ENCODE results near the gene GRAMD1B. TPM values are rescaled to one million over a fixed set of nuclear protein-coding genes. Genes with fewer than 3 reads are reported as not detected.

GRAMD1B gene
- polyA plus RNA-seq, 3 donors = 3.2 to 13.9 (median 3.3) TPM

DNA sequence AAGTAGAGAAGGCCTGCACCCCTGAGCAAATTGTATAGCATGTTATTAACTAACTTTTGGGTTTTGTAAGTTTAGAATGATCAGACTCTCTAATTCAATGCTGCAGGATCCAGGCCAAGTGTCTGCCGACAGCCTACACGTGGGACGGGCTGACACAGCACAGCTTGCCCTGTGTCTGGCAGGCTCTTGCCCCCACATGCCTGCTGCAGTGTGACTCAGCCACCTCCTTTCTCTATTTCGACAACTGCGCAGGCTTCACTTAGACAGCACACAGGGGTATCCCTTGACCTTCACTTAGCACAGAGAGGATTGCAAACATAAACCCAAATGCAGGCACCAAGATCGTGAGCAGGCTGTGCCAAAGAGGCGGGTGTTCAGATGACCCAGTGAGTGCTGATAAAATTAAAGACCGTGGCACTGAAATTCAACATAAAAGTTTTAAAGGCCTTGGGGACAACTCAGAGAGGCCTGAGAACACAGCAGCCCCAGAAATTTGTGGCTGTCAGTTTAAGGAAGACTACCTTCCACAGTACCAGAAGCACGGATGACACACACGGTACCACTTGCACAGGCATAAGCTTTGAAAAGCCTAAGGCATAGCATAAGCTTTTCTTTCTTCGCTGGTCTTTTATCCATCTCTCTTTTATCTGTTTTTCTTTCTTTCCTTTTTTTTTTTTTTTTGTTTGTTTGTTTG is 186.6 kb downstream of the GRAMD1B start:
- peak overlapping the region in 1 of 7 donors; percentile 27 for H3K27ac Mint-ChIP-seq
- H3K9me3 Mint-ChIP-seq = no peaks in the 10 kb centered on the region
- TF ChIP-seq, protein P1, sequence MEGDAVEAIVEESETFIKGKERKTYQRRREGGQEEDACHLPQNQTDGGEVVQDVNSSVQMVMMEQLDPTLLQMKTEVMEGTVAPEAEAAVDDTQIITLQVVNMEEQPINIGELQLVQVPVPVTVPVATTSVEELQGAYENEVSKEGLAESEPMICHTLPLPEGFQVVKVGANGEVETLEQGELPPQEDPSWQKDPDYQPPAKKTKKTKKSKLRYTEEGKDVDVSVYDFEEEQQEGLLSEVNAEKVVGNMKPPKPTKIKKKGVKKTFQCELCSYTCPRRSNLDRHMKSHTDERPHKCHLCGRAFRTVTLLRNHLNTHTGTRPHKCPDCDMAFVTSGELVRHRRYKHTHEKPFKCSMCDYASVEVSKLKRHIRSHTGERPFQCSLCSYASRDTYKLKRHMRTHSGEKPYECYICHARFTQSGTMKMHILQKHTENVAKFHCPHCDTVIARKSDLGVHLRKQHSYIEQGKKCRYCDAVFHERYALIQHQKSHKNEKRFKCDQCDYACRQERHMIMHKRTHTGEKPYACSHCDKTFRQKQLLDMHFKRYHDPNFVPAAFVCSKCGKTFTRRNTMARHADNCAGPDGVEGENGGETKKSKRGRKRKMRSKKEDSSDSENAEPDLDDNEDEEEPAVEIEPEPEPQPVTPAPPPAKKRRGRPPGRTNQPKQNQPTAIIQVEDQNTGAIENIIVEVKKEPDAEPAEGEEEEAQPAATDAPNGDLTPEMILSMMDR (IDR thresholded peaks at IDR 0.05) = no peak
- peaks cover 0 to 1% (median 0%) of the 10 kb centered on the region in 3 donors for H3K27me3 Mint-ChIP-seq (ENCODE audit: low read depth in 3 of 3)
- Histone ChIP-seq H4K20me1 (ENCODE audit: insufficient read depth, low read length) (no peaks in the 10 kb centered on the region), H3K4me3 (replicated peaks in 1 of 3; ENCODE audit: low read depth in 2 of 3, low read length in 3 of 3) (no peak overlapping the region), H3K79me2 (ENCODE audit: insufficient read depth, low read length) (no peaks in the 10 kb centered on the region), H2AFZ (ENCODE audit: insufficient read depth, low read depth, low read length, poor library complexity, severe bottlenecking) (no peak overlapping the region), H3K27me3 (ENCODE audit: control insufficient read depth in 2 of 2, insufficient read depth in 2 of 2, low read length in 2 of 2) (no peaks in the 10 kb centered on the region), H3K4me1 (ENCODE audit: control insufficient read depth in 1 of 2, insufficient read depth in 2 of 2, low read length in 2 of 2) (no peaks in the 10 kb centered on the region), H3K4me2 (replicated peaks; ENCODE audit: extremely low read depth, low read length, poor library complexity, severe bottlenecking) (no peak overlapping the region), H3K36me3 (replicated peaks in 1 of 2; ENCODE audit: control insufficient read depth in 1 of 2, insufficient read depth in 2 of 2, low read length in 2 of 2) (peaks cover 76 to 97% of the 10 kb centered on the region in 2 donors), H3K9ac (ENCODE audit: insufficient read depth, low read length, poor library complexity, severe bottlenecking) (no peak overlapping the region), H3K9me3 (replicated peaks in 1 of 2; ENCODE audit: control insufficient read depth in 1 of 2, insufficient read depth in 1 of 2, low read length in 2 of 2) (no peaks in the 10 kb centered on the region), H3K27ac (ENCODE audit: low read depth in 1 of 2, low read length in 2 of 2) (no peak overlapping the region)
- 92% methylated on average over 9 of the region's 11 CpGs for WGBS (ENCODE audit: insufficient coverage)
- intact Hi-C loops (cut with micrococcal nuclease) = no loop called here
- H3K4me3 Mint-ChIP-seq = no peak overlapping the region
- no peaks in the 10 kb centered on the region for H3K4me1 Mint-ChIP-seq
- peaks cover 89 to 96% of the 10 kb centered on the region in 2 donors for H3K36me3 Mint-ChIP-seq
- no peak for DNase-seq

GRCh38 chr11:123622576-123622975 is 192.5 kb downstream of the GRAMD1B start:
- Histone ChIP-seq H3K79me2 (ENCODE audit: insufficient read depth, low read length) (no peaks in the 10 kb centered on the region), H2AFZ (ENCODE audit: insufficient read depth, low read depth, low read length, poor library complexity, severe bottlenecking) (no peak overlapping the region), H3K27ac (ENCODE audit: low read depth in 1 of 2, low read length in 2 of 2) (no peak overlapping the region), H3K27me3 (ENCODE audit: control insufficient read depth in 2 of 2, insufficient read depth in 2 of 2, low read length in 2 of 2) (no peaks in the 10 kb centered on the region), H3K9me3 (replicated peaks in 1 of 2; ENCODE audit: control insufficient read depth in 1 of 2, insufficient read depth in 1 of 2, low read length in 2 of 2) (no peaks in the 10 kb centered on the region), H3K36me3 (replicated peaks in 1 of 2; ENCODE audit: control insufficient read depth in 1 of 2, insufficient read depth in 2 of 2, low read length in 2 of 2) (peaks cover 45 to 97% of the 10 kb centered on the region in 2 donors), H3K4me2 (replicated peaks; ENCODE audit: extremely low read depth, low read length, poor library complexity, severe bottlenecking) (no peak overlapping the region), H4K20me1 (ENCODE audit: insufficient read depth, low read length) (no peaks in the 10 kb centered on the region), H3K9ac (ENCODE audit: insufficient read depth, low read length, poor library complexity, severe bottlenecking) (no peak overlapping the region), H3K4me3 (replicated peaks in 1 of 3; ENCODE audit: low read depth in 2 of 3, low read length in 3 of 3) (no peak overlapping the region), H3K4me1 (ENCODE audit: control insufficient read depth in 1 of 2, insufficient read depth in 2 of 2, low read length in 2 of 2) (no peaks in the 10 kb centered on the region)
- H3K9me3 Mint-ChIP-seq = no peaks in the 10 kb centered on the region
- H3K4me1 Mint-ChIP-seq = no peaks in the 10 kb centered on the region
- whole genome bisulfite sequencing (ENCODE audit: insufficient coverage) = 80% methylated on average over 1 of the region's 9 CpGs
- H3K4me3 Mint-ChIP-seq = no peak overlapping the region
- DNase-seq = no peak
- no peaks in the 10 kb centered on the region for H3K27me3 Mint-ChIP-seq (ENCODE audit: low read depth in 3 of 3)
- H3K27ac Mint-ChIP-seq = peak overlapping the region in 1 of 7 donors; percentile 42
- H3K36me3 Mint-ChIP-seq = peaks cover 83% of the 10 kb centered on the region in 2 donors
- TF ChIP-seq, protein P1 (IDR thresholded peaks at IDR 0.05) = no peak
- intact Hi-C loops (cut with micrococcal nuclease) = no loop called here

All from CD14-positive monocyte (primary cell).